Ecto neural progenitor cell (in vitro differentiated cells): ENCODE results near the gene HS1BP3.

ENCODE experiments used
- DNase-seq: peaks from one replicate; pipeline ENCODE4 v3.0.0-alpha.2; 2018; ENCODE audit warnings: low spot score

The HS1BP3 gene

GRCh38 chr2:20617081-20617575 lies 33.8 kb downstream of the HS1BP3 start:
- peak; percentile 75 for DNase-seq

GRCh38 chr2:20616341-20616871 lies 34.5 kb downstream of the HS1BP3 start:
- DNase-seq, result no peak

- no peak for DNase-seq
Measured at GRCh38 chr2:20615466-20616241, 35.2 kb downstream of the HS1BP3 start.

- no peak for DNase-seq
Measured at GRCh38 chr2:20615068-20615465, 35.8 kb downstream of the HS1BP3 start.

GRCh38 chr2:20614201-20615067 lies 36.5 kb downstream of the HS1BP3 start:
- peak; percentile 79 for DNase-seq

GRCh38 chr2:20612925-20613916 lies 37.7 kb downstream of the HS1BP3 start:
- DNase-seq, result no peak

- no peak for DNase-seq
Measured at GRCh38 chr2:20611844-20612356, 39.0 kb downstream of the HS1BP3 start.

GRCh38 chr2:20611077-20611843 lies 39.6 kb downstream of the HS1BP3 start:
- no peak for DNase-seq

GRCh38 chr2:20609995-20610357 lies 40.9 kb downstream of the HS1BP3 start:
- no peak for DNase-seq

- no peak for DNase-seq
Measured at GRCh38 chr2:20609349-20609994, 41.4 kb downstream of the HS1BP3 start.

- no peak for DNase-seq
Measured at GRCh38 chr2:20608666-20609348, 42.1 kb downstream of the HS1BP3 start.

GRCh38 chr2:20607446-20607845 lies 43.5 kb downstream of the HS1BP3 start:
- no peak for DNase-seq

- DNase-seq, result no peak
Measured at GRCh38 chr2:20606198-20606597, 44.7 kb downstream of the HS1BP3 start.

- DNase-seq, result no peak
Measured at GRCh38 chr2:20604951-20605381, 45.9 kb downstream of the HS1BP3 start.

GRCh38 chr2:20604401-20604911 lies 46.4 kb downstream of the HS1BP3 start:
- no peak for DNase-seq

- no peak for DNase-seq
Measured at GRCh38 chr2:20603791-20604190, 47.1 kb downstream of the HS1BP3 start.

- DNase-seq, result no peak
Measured at GRCh38 chr2:20602803-20603202, 48.1 kb downstream of the HS1BP3 start.

- DNase-seq, result no peak
Measured at GRCh38 chr2:20600756-20601325, 50.1 kb downstream of the HS1BP3 start.
